ENCODE results near the gene CEBPA.
A peak's percentile ranks its signal among the peaks of the same experiment; 100 is the strongest.
"Not testable (repeated sequence)": the region's sequence is repeated elsewhere in the genome, so short reads cannot be mapped to it uniquely, and the experiment has no call there.

Gene CEBPA

DNA sequence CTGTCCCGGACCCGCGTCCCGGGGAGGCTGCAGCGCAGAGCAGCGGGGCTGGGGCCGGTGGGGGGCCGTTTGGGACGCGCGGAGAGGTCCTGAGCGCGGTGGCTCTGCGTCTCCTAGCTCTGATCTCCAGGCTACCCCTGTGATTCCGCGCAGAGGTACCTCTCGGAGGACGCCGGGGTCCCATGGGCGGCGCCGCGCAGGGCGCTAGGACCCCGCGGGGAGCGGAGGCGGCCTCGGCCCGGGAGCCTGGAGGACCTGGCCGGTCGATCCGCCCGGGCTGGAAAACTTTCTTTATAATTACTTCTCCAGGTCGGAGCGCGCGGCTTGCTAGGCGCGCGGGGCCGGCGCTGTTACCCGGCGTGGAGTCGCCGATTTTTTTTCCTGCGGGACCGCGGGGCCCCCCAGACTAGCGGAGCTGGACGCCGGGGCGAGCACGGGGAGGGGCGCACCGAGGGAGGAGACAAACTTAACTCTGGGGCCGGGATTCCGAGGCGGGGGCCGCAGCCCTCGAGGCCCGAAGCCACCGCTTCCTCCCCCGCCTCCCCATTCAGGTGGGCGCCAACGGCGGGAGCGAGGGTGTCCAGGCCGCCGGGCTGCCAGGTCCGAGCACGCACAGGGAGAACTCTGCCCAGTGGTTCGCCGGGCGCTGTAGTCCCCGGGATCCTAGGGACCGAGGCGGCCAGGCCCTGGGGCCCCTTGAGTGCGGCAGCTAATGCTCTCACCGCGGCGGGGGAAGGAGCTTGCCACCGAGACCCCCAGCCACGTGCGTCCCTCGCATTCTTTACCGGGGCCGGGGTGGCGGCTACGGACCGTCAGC, 848 bp upstream of the CEBPA start:
- peak; percentile 5 for ATAC-seq (replicated peaks; ENCODE audit: extremely low read depth, poor library complexity, severe bottlenecking)
- Mint-ChIP-seq H3K27me3 (peaks cover 10% of the 10 kb centered on the region), H3K9me3 (no peaks in the 10 kb centered on the region), H3K4me1 (peaks cover 5% of the 10 kb centered on the region), H3K27ac (ENCODE audit: low read depth) (no peak overlapping the region), H3K4me3 (peak overlapping the region; percentile 76), H3K36me3 (ENCODE audit: insufficient read depth) (peaks cover 3% of the 10 kb centered on the region)
- no peak for DNase-seq (ENCODE audit: low spot score in 2 of 2)

- ATAC-seq (replicated peaks; ENCODE audit: extremely low read depth, poor library complexity, severe bottlenecking) (no peak), DNase-seq (ENCODE audit: low spot score in 2 of 2) (no peak)
- Mint-ChIP-seq H3K9me3 (no peaks in the 10 kb centered on the region), H3K36me3 (ENCODE audit: insufficient read depth) (peaks cover 3% of the 10 kb centered on the region), H3K4me1 (peaks cover 5% of the 10 kb centered on the region), H3K27ac (ENCODE audit: low read depth) (no peak overlapping the region), H3K4me3 (peak overlapping the region; percentile 76), H3K27me3 (peaks cover 9% of the 10 kb centered on the region)
These were observed 497 bp downstream of the CEBPA start for GRCh38 chr19:33301900-33302174.

- H3K9me3 Mint-ChIP-seq: no peaks in the 10 kb centered on the region
- ATAC-seq (replicated peaks; ENCODE audit: extremely low read depth, poor library complexity, severe bottlenecking): no peak
- H3K4me1 Mint-ChIP-seq: peaks cover 5% of the 10 kb centered on the region
- peaks cover 3% of the 10 kb centered on the region for H3K36me3 Mint-ChIP-seq (ENCODE audit: insufficient read depth)
- DNase-seq (ENCODE audit: low spot score in 2 of 2): no peak
- peaks cover 9% of the 10 kb centered on the region for H3K27me3 Mint-ChIP-seq
- peak overlapping the region; percentile 72 for H3K4me3 Mint-ChIP-seq
- no peak overlapping the region for H3K27ac Mint-ChIP-seq (ENCODE audit: low read depth)
These were observed 1.0 kb downstream of the CEBPA start for GRCh38 chr19:33301144-33301899.

GRCh38 chr19:33300894-33301143, 1.5 kb downstream of the CEBPA start:
- no peak for DNase-seq (ENCODE audit: low spot score in 2 of 2)
- ATAC-seq (replicated peaks; ENCODE audit: extremely low read depth, poor library complexity, severe bottlenecking): no peak
- H3K27me3 Mint-ChIP-seq: peaks cover 9% of the 10 kb centered on the region
- no peak overlapping the region for H3K27ac Mint-ChIP-seq (ENCODE audit: low read depth)
- peaks cover 3% of the 10 kb centered on the region for H3K36me3 Mint-ChIP-seq (ENCODE audit: insufficient read depth)
- H3K4me1 Mint-ChIP-seq: peaks cover 5% of the 10 kb centered on the region
- peak overlapping the region; percentile 72 for H3K4me3 Mint-ChIP-seq
- H3K9me3 Mint-ChIP-seq: no peaks in the 10 kb centered on the region

- no peak for ATAC-seq (replicated peaks; ENCODE audit: extremely low read depth, poor library complexity, severe bottlenecking)
- DNase-seq (ENCODE audit: low spot score in 2 of 2): no peak
- Mint-ChIP-seq H3K9me3 (no peaks in the 10 kb centered on the region), H3K36me3 (ENCODE audit: insufficient read depth) (peaks cover 3% of the 10 kb centered on the region), H3K4me1 (peaks cover 5% of the 10 kb centered on the region), H3K27me3 (peaks cover 9% of the 10 kb centered on the region), H3K27ac (ENCODE audit: low read depth) (no peak overlapping the region), H3K4me3 (peak overlapping the region; percentile 72)
These were observed 2.1 kb downstream of the CEBPA start for GRCh38 chr19:33300009-33300893.

DNA sequence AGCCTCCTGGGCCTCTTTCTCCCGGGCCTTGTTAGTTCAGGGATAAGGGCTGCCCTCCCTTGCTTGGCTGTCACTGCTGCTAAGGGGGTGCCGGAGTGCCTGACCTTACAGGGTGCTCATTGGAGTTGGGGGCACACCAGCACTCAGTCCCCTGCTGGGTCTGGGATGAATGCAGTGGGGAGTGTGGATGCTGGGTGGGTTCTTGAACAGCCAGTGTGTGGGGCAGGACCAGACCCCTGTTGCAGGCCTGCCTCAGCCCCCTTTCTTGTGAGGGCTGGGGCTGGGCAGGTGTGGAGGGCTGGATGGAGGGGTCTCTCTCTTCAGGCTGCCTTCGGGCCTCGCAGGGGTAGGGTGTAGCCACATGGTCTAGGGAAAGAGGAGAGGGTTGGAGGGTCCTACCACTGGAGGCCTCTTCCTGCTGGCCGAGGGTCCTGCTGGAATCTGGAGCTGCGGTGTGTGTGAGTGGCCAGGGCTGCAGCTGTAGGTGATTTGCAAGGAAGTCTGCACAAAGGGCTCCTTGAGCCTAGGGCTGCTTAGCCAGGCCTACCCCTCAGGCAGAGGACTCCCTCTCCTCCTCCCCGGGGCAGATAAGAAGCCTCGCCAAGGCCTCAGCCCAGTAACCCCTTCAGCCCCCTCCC, 3.2 kb downstream of the CEBPA start:
- no peaks in the 10 kb centered on the region for H3K9me3 Mint-ChIP-seq
- H3K27me3 Mint-ChIP-seq: peaks cover 12% of the 10 kb centered on the region
- H3K4me3 Mint-ChIP-seq: no peak overlapping the region
- DNase-seq (ENCODE audit: low spot score in 2 of 2): no peak
- no peak for ATAC-seq (replicated peaks; ENCODE audit: extremely low read depth, poor library complexity, severe bottlenecking)
- H3K36me3 Mint-ChIP-seq (ENCODE audit: insufficient read depth): peaks cover 4% of the 10 kb centered on the region
- H3K27ac Mint-ChIP-seq (ENCODE audit: low read depth): no peak overlapping the region
- H3K4me1 Mint-ChIP-seq: peaks cover 5% of the 10 kb centered on the region

DNA sequence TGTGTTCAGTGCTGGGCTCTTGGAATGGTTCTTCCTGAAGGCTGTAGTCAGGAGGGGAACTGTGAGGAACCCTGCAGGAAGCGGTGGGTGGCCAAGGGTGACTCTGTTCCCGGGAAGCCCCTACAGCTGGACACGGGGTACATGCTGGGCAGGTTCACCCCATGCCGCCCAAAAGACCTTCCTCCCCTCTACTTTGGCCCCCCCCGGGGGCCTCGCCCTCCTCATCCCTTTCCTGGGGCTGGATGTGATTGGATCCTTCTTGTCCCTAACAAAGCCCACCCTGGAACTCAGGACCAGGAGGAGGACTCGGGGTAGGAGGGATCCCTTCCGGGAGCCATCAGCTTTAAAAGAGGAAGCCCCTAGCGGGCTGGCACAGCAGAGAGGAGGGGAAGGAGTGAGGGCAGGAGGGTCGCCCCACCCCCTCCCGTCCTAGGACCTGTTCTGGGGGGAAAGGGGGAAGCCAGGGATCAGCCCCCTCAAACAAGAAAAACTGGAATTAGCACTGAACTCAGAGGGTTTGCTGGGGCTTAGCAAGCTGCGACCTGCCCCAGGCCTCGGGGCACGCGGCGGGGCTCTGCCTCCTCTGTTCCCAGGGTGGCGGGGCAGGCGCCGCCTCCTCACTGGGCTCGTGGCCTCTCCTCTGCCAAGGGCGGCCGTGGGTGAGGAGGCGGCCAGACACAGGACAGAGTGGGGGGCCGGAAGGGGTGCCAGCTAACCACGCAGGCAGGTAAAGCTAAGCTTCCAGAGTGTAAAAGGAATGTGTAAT, 4.0 kb downstream of the CEBPA start:
- Mint-ChIP-seq H3K4me1 (peaks cover 5% of the 10 kb centered on the region), H3K27ac (ENCODE audit: low read depth) (no peak overlapping the region), H3K27me3 (peaks cover 20% of the 10 kb centered on the region), H3K9me3 (no peaks in the 10 kb centered on the region), H3K36me3 (ENCODE audit: insufficient read depth) (peaks cover 4% of the 10 kb centered on the region), H3K4me3 (no peak overlapping the region)
- DNase-seq (ENCODE audit: low spot score in 2 of 2) (no peak), ATAC-seq (replicated peaks; ENCODE audit: extremely low read depth, poor library complexity, severe bottlenecking) (no peak)

DNA sequence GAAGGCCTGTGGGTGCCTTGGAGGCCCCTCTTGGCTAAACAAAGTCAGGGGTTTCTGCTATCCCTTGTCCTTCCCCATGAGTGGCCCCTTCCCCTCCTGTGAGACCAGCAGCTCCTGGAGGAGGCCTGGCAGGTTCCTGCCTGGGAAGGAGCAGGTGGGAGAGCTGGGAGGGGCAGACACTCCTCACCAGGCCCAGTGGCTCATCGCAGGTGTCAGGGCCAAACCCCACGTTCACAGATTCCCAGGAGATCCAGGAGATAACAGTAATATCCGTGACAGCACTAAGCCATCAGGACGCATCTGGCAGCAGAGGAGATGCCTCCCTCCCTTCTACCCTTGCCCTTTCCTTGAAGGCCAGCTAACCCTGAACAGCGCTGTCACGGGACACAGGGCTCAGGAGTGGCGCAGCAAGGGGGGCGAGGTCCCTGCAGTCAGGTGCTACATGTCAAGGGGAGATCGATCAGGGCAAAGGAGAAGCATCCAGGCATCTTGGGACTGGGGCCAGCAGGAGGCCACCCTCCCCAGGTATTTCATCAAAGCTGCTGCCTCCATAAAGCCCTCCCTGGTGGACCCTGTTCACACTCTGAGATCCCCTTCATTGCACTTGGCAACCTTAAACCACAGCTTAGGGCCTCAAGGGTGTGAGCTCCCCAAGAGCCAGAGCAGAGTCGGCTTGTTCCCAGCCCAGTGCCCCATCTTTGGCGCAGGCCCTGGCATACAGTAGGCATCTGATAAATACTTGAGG, 4.8 kb downstream of the CEBPA start:
- ATAC-seq (replicated peaks; ENCODE audit: extremely low read depth, poor library complexity, severe bottlenecking) (no peak), DNase-seq (ENCODE audit: low spot score in 2 of 2) (no peak)
- Mint-ChIP-seq H3K9me3 (no peaks in the 10 kb centered on the region), H3K36me3 (ENCODE audit: insufficient read depth) (peaks cover 4% of the 10 kb centered on the region), H3K4me3 (no peak overlapping the region), H3K27ac (ENCODE audit: low read depth) (no peak overlapping the region), H3K4me1 (peaks cover 5% of the 10 kb centered on the region), H3K27me3 (peaks cover 22% of the 10 kb centered on the region)

GRCh38 chr19:33296488-33296971, 5.8 kb downstream of the CEBPA start:
- Mint-ChIP-seq H3K9me3 (no peaks in the 10 kb centered on the region), H3K4me3 (no peak overlapping the region), H3K27me3 (peaks cover 22% of the 10 kb centered on the region), H3K4me1 (peaks cover 5% of the 10 kb centered on the region), H3K36me3 (ENCODE audit: insufficient read depth) (peaks cover 4% of the 10 kb centered on the region), H3K27ac (ENCODE audit: low read depth) (no peak overlapping the region)
- DNase-seq (ENCODE audit: low spot score in 2 of 2): no peak
- no peak for ATAC-seq (replicated peaks; ENCODE audit: extremely low read depth, poor library complexity, severe bottlenecking)

DNA sequence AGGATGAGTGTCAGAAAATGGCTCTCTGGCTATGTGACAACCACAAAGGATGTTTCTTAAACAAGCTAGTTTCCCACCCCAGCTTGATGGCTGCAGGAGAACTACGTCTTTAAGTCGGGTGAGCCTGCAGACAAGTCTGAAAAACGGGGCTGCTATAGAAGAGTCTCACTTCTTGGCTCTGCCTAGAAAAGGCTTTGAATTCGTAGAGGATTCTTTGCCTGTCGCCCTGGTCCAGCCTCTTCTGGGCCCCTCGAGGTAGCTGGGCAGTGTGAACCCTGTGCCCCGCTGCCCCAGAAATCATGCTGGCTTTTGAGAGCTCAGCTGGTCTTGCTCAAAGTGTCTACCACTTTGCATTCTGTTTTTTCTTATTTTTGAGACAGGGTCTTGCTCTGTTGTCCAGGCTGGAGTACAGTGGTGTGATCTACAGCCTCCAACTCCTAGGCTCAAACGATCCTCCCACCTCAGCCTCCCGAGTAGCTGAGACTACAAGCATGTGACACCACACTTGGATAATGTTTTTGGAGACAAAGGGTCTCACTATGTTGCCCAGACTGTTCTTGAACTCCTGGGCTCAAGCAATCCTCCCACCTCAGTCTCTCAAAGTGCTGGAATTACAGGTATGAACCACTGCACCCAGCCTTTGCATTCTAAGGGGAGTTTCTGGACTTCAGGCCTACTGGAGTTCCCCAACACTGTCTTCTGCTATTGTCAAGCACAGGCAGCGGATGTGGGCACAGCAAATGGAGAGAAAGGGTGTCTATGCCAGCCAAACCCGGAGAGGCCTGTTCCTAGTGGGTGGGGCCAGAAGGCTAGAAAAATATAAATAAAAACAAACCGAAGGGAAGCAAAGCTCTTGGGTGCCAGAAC, 6.5 kb downstream of the CEBPA start:
- ATAC-seq (replicated peaks; ENCODE audit: extremely low read depth, poor library complexity, severe bottlenecking): peak; percentile 54
- Mint-ChIP-seq H3K27me3 (peaks cover 22% of the 10 kb centered on the region), H3K9me3 (no peaks in the 10 kb centered on the region), H3K36me3 (ENCODE audit: insufficient read depth) (peaks cover 1% of the 10 kb centered on the region), H3K27ac (ENCODE audit: low read depth) (no peak overlapping the region), H3K4me3 (no peak overlapping the region), H3K4me1 (peaks cover 5% of the 10 kb centered on the region)
- no peak for DNase-seq (ENCODE audit: low spot score in 2 of 2)

- H3K4me3 Mint-ChIP-seq; H3K36me3 Mint-ChIP-seq (ENCODE audit: insufficient read depth); ATAC-seq (replicated peaks; ENCODE audit: extremely low read depth, poor library complexity, severe bottlenecking); H3K9me3 Mint-ChIP-seq; DNase-seq (ENCODE audit: low spot score in 2 of 2); H3K27ac Mint-ChIP-seq (ENCODE audit: low read depth); H3K4me1 Mint-ChIP-seq: not testable (repeated sequence)
- H3K27me3 Mint-ChIP-seq: peaks cover 14% of the 10 kb centered on the region
These were observed 7.3 kb downstream of the CEBPA start for GRCh38 chr19:33295046-33295445.
